CD4-positive, alpha-beta memory T cell (primary cell): ENCODE data around the gene CRTC3. TPM values are rescaled to one million over a fixed set of nuclear protein-coding genes. Genes with fewer than 3 reads are reported as not detected.
"Not testable (repeated sequence)": the region's sequence is repeated elsewhere in the genome, so short reads cannot be mapped to it uniquely, and the experiment has no call there.

Experiments
- CTCF ChIA-PET: fragments of 350-600 bp; sonication (Branson Sonifier 250); formaldehyde crosslinking; loops from one replicate; lab custom pipeline; 2021; ENCODE audit warnings: inconsistent platforms; ENCODE audit not compliant: partially characterized antibody; lab: Charles Lee
- POLR2A ChIA-PET: fragments of 350-600 bp; sonication (Branson Sonifier 250); formaldehyde crosslinking; loops from one replicate; lab custom pipeline; 2021; ENCODE audit not compliant: partially characterized antibody; lab: Charles Lee
- DNase-seq, 5 donors: peaks; one replicate each; pipeline versions ENCODE4 v3.0.0 to v3.0.0-alpha.2; 2020 to 2022; ENCODE audit warnings: mixed read lengths in 1 of 5
- H3K27ac ChIP-seq: one replicate; pipeline ENCODE4 v1.7.0; 2013; ENCODE audit warnings: low read depth, low read length
- H3K27me3 ChIP-seq: 2 replicates; pipeline ENCODE4 v1.7.0; 2013; ENCODE audit warnings: mild to moderate bottlenecking, low read length, moderate library complexity; ENCODE audit not compliant: insufficient read depth
- H3K36me3 ChIP-seq: 2 replicates; pipeline ENCODE4 v1.7.0; 2013; ENCODE audit warnings: mild to moderate bottlenecking, low read length, moderate library complexity; ENCODE audit not compliant: insufficient read depth
- H3K4me1 ChIP-seq: 2 replicates; pipeline ENCODE4 v1.7.0; 2013; ENCODE audit warnings: mild to moderate bottlenecking, low read length, moderate library complexity; ENCODE audit not compliant: insufficient read depth
- H3K4me3 ChIP-seq, 2 donors: one replicate each; pipeline ENCODE4 v1.7.0; 2013; ENCODE audit warnings: low read length in 2 of 2, mild to moderate bottlenecking in 1 of 2
- H3K9me3 ChIP-seq, 2 donors: one replicate each; pipeline ENCODE4 v1.7.0; 2013; ENCODE audit warnings: low read length in 2 of 2, control low read depth in 1 of 2; ENCODE audit not compliant: control insufficient read depth in 1 of 2
- H3K27ac Mint-ChIP-seq, 7 donors: one replicate each; pipeline ENCODE4 v1.8.0; 2020 to 2021; ENCODE audit warnings: mixed read lengths in 7 of 7, mild to moderate bottlenecking in 6 of 7, inconsistent platforms in 3 of 7, moderate library complexity in 3 of 7
- H3K27me3 Mint-ChIP-seq, 2 donors: one replicate each; pipeline ENCODE4 v1.8.0; 2020 to 2021; ENCODE audit warnings: mixed read lengths in 2 of 2
- H3K36me3 Mint-ChIP-seq, 2 donors: one replicate each; pipeline ENCODE4 v1.8.0; 2020 to 2021; ENCODE audit warnings: mixed read lengths in 2 of 2, inconsistent platforms in 1 of 2, mild to moderate bottlenecking in 1 of 2
- H3K4me1 Mint-ChIP-seq, 4 donors: one replicate each; pipeline ENCODE4 v1.8.0; 2020 to 2021; ENCODE audit warnings: mixed read lengths in 4 of 4, mild to moderate bottlenecking in 1 of 4
- H3K4me3 Mint-ChIP-seq, 8 donors: one replicate each; pipeline ENCODE4 v1.8.0; 2020 to 2021; ENCODE audit warnings: mixed read lengths in 8 of 8, mild to moderate bottlenecking in 7 of 8, moderate library complexity in 6 of 8, inconsistent platforms in 3 of 8
- H3K9me3 Mint-ChIP-seq, 8 donors: one replicate each; pipeline ENCODE4 v1.8.0; 2020 to 2021; ENCODE audit warnings: mixed read lengths in 8 of 8, mild to moderate bottlenecking in 5 of 8, inconsistent platforms in 3 of 8, moderate library complexity in 1 of 8
- intact Hi-C: fragments of 100-400 bp; cut with micrococcal nuclease; formaldehyde crosslinking; loops from one replicate; pipeline ENCODE4 v1.15.1; 2023
- polyA plus RNA-seq, 2 donors: library from polyadenylated mRNA; unstranded; fragments of 300-500 nt; fragmentation: Illumina TruSeq; gene quantifications; one replicate each; pipeline ENCODE4 v1.2.3, GENCODE V29; 2021
- total RNA-seq, 2 experiments: library from RNA; stranded (reverse); gene quantifications; one replicate each; pipeline ENCODE4 v1.2.3, GENCODE V29; 2021

CRTC3 gene
- total and polyA plus RNA-seq, 4 experiments from 2014 or later = 14.5 to 75.5 (median 56.3) TPM

- intact Hi-C loops = no loop called here
Measured at GRCh38 chr15:90513448-90513847, 16.3 kb upstream of the CRTC3 start.

GRCh38 chr15:90513893-90514292 is 15.8 kb upstream of the CRTC3 start:
- H3K4me3 ChIP-seq, H3K27me3 ChIP-seq, H3K4me1 Mint-ChIP-seq, H3K36me3 Mint-ChIP-seq, POLR2A ChIA-PET, H3K27ac Mint-ChIP-seq, H3K9me3 Mint-ChIP-seq, H3K36me3 ChIP-seq, H3K4me1 ChIP-seq, DNase-seq, H3K27me3 Mint-ChIP-seq, intact Hi-C loops, H3K4me3 Mint-ChIP-seq, H3K9me3 ChIP-seq, H3K27ac ChIP-seq: not testable (repeated sequence)
- CTCF ChIA-PET = interaction anchor here (0.8 to 1.9 kb wide), 2 partner anchors 73 to 194 kb away, joined by 3 to 8 read pairs; no protein-coding TSS in a partner anchor

More at GRCh38 chr15:90513448-90513847, 16.3 kb upstream of the CRTC3 start:
- Mint-ChIP-seq H3K9me3 (no peaks in the 10 kb centered on the region), H3K36me3 (no peaks in the 10 kb centered on the region), H3K4me1 (peaks cover 4 to 8% (median 7%) of the 10 kb centered on the region in 4 donors), H3K27me3 (peaks cover 0 to 2% of the 10 kb centered on the region in 2 donors), H3K27ac (peak overlapping the region in 2 of 7 donors; percentile 35 to 46), H3K4me3 (no peak overlapping the region)
- Histone ChIP-seq H3K4me1 (no peaks in the 10 kb centered on the region), H3K36me3 (no peaks in the 10 kb centered on the region), H3K27me3 (no peaks in the 10 kb centered on the region), H3K4me3 (no peak overlapping the region), H3K9me3 (no peaks in the 10 kb centered on the region), H3K27ac (no peak overlapping the region)
- DNase-seq = no peak
- CTCF ChIA-PET = interaction anchor here (1.0 to 1.9 kb wide), 2 partner anchors 193 to 220 kb away, joined by 3 to 8 read pairs; no protein-coding TSS in a partner anchor
- POLR2A ChIA-PET = interaction anchor here (0.7 kb wide), 1 partner anchor 17 kb away, joined by 6 read pairs; no protein-coding TSS in a partner anchor

GRCh38 chr15:90519688-90520087 is 10.0 kb upstream of the CRTC3 start:
- H3K36me3 ChIP-seq = no peaks in the 10 kb centered on the region
- ChIA-PET CTCF (interaction anchor here (0.8 kb wide), 1 partner anchor 8 kb away, joined by 3 read pairs; no protein-coding TSS in a partner anchor), POLR2A (interaction anchor here (1.2 kb wide), 1 partner anchor 44 kb away, joined by 3 read pairs; no protein-coding TSS in a partner anchor)
- H3K36me3 Mint-ChIP-seq = no peaks in the 10 kb centered on the region
- peaks cover 0 to 2% of the 10 kb centered on the region in 2 donors for H3K27me3 Mint-ChIP-seq
- H3K4me1 ChIP-seq = no peaks in the 10 kb centered on the region
- H3K27ac Mint-ChIP-seq = peak overlapping the region in 1 of 7 donors; percentile 39
- no peak overlapping the region for H3K4me3 ChIP-seq
- intact Hi-C loops = no loop called here
- no peak overlapping the region for H3K27ac ChIP-seq
- no peak overlapping the region for H3K4me3 Mint-ChIP-seq
- no peaks in the 10 kb centered on the region for H3K27me3 ChIP-seq
- no peaks in the 10 kb centered on the region for H3K9me3 ChIP-seq
- H3K9me3 Mint-ChIP-seq = no peaks in the 10 kb centered on the region
- H3K4me1 Mint-ChIP-seq = no peaks in the 10 kb centered on the region
- DNase-seq = no peak

GRCh38 chr15:90520365-90520764 is 9.4 kb upstream of the CRTC3 start:
- Histone ChIP-seq H3K27ac (no peak overlapping the region), H3K9me3 (no peaks in the 10 kb centered on the region), H3K4me1 (no peaks in the 10 kb centered on the region), H3K36me3 (no peaks in the 10 kb centered on the region), H3K4me3 (no peak overlapping the region), H3K27me3 (no peaks in the 10 kb centered on the region)
- Mint-ChIP-seq H3K9me3 (no peaks in the 10 kb centered on the region), H3K4me3 (no peak overlapping the region), H3K27me3 (peaks cover 0 to 2% of the 10 kb centered on the region in 2 donors), H3K36me3 (no peaks in the 10 kb centered on the region), H3K4me1 (no peaks in the 10 kb centered on the region), H3K27ac (peak overlapping the region in 1 of 7 donors; percentile 55)
- intact Hi-C loops = no loop called here
- ChIA-PET POLR2A (interaction anchor here (1.2 kb wide), 1 partner anchor 43 kb away, joined by 3 read pairs; no protein-coding TSS in a partner anchor), CTCF (no interaction called here)
- no peak for DNase-seq

- POLR2A ChIA-PET = no interaction called here
Measured at GRCh38 chr15:90523373-90523772, 6.3 kb upstream of the CRTC3 start.

GRCh38 chr15:90524018-90524803 is 5.5 kb upstream of the CRTC3 start:
- H3K4me3 Mint-ChIP-seq, H3K4me1 Mint-ChIP-seq, H3K27me3 Mint-ChIP-seq, intact Hi-C loops, POLR2A ChIA-PET, H3K27me3 ChIP-seq, H3K36me3 Mint-ChIP-seq, H3K4me1 ChIP-seq, DNase-seq, H3K4me3 ChIP-seq, H3K9me3 Mint-ChIP-seq, H3K9me3 ChIP-seq, H3K27ac ChIP-seq, H3K36me3 ChIP-seq: not testable (repeated sequence)
- H3K27ac Mint-ChIP-seq = peak overlapping the region in 1 of 7 donors; percentile 27
- CTCF ChIA-PET = interaction anchor here (1.3 kb wide), 1 partner anchor 12 kb away, joined by 3 read pairs; no protein-coding TSS in a partner anchor

More at GRCh38 chr15:90523373-90523772, 6.3 kb upstream of the CRTC3 start:
- no peak for DNase-seq
- Histone ChIP-seq H3K36me3 (no peaks in the 10 kb centered on the region), H3K4me1 (no peaks in the 10 kb centered on the region), H3K4me3 (no peak overlapping the region), H3K9me3 (no peaks in the 10 kb centered on the region), H3K27ac (no peak overlapping the region), H3K27me3 (no peaks in the 10 kb centered on the region)
- H3K36me3 Mint-ChIP-seq = no peaks in the 10 kb centered on the region
- intact Hi-C loops = no loop called here
- H3K9me3 Mint-ChIP-seq = peaks cover 0 to under 1% (median 0%) of the 10 kb centered on the region in 8 donors
- peaks cover 0 to 3% (median 1%) of the 10 kb centered on the region in 4 donors for H3K4me1 Mint-ChIP-seq
- no peak overlapping the region for H3K4me3 Mint-ChIP-seq
- H3K27me3 Mint-ChIP-seq = no peaks in the 10 kb centered on the region
- no peak overlapping the region for H3K27ac Mint-ChIP-seq
- CTCF ChIA-PET = interaction anchor here (1.3 kb wide), 1 partner anchor 11 kb away, joined by 3 read pairs; no protein-coding TSS in a partner anchor

GRCh38 chr15:90529011-90529370 is 732 bp upstream of the CRTC3 start:
- no peak for DNase-seq
- H3K27me3 Mint-ChIP-seq = no peaks in the 10 kb centered on the region
- Histone ChIP-seq H3K27ac (peak overlapping the region; percentile 64), H3K36me3 (no peaks in the 10 kb centered on the region), H3K27me3 (no peaks in the 10 kb centered on the region), H3K4me3 (peak overlapping the region in 1 of 2 donors; percentile 53), H3K9me3 (no peaks in the 10 kb centered on the region), H3K4me1 (peaks cover 34% of the 10 kb centered on the region)
- H3K27ac Mint-ChIP-seq = peak overlapping the region; percentile 53 to 93 (median 91)
- peaks cover 0 to 14% of the 10 kb centered on the region in 2 donors for H3K36me3 Mint-ChIP-seq
- intact Hi-C loops = loop anchor here (1.0 kb wide), 1 partner anchor 65 kb away; no protein-coding TSS in a partner anchor
- ChIA-PET POLR2A (interaction anchor here (0.6 to 3.8 kb wide), 6 partner anchors 10 to 188 kb away, joined by 3 to 79 read pairs (median 6); partner anchors contain the start of genes BLM and IQGAP1), CTCF (interaction anchor here (1.2 to 3.0 kb wide), 2 partner anchors 11 to 167 kb away, joined by 3 to 24 read pairs; no protein-coding TSS in a partner anchor)
- peaks cover 0 to 5% (median 0%) of the 10 kb centered on the region in 8 donors for H3K9me3 Mint-ChIP-seq
- peaks cover 23 to 43% (median 36%) of the 10 kb centered on the region in 4 donors for H3K4me1 Mint-ChIP-seq
- peak overlapping the region; percentile 85 to 91 (median 88) for H3K4me3 Mint-ChIP-seq
